ENCODE measurements around the gene IFNK.

Gene IFNK

GRCh38 chr9:27539479-27540441 is 15.7 kb downstream of the IFNK start:
- DNase-seq, result no peak

GRCh38 chr9:27540502-27540901 is 16.4 kb downstream of the IFNK start:
- DNase-seq, result no peak

- DNase-seq, result no peak
These were observed 17.6 kb downstream of the IFNK start for GRCh38 chr9:27541740-27542139.

GRCh38 chr9:27542508-27542907 is 18.4 kb downstream of the IFNK start:
- no peak for DNase-seq

GRCh38 chr9:27545471-27545870 is 21.4 kb downstream of the IFNK start:
- no peak for DNase-seq

- DNase-seq, result no peak
These were observed 24.1 kb downstream of the IFNK start for GRCh38 chr9:27548055-27548741.

- DNase-seq, result no peak
These were observed 25.2 kb downstream of the IFNK start for GRCh38 chr9:27549196-27549755.

GRCh38 chr9:27554712-27555111 is 30.6 kb downstream of the IFNK start:
- no peak for DNase-seq

- no peak for DNase-seq
These were observed 32.4 kb downstream of the IFNK start for GRCh38 chr9:27556470-27556869.

GRCh38 chr9:27558307-27558706 is 34.2 kb downstream of the IFNK start:
- no peak for DNase-seq

GRCh38 chr9:27560457-27560856 is 36.4 kb downstream of the IFNK start:
- DNase-seq, result no peak

GRCh38 chr9:27561685-27562084 is 37.6 kb downstream of the IFNK start:
- no peak for DNase-seq

- DNase-seq, result no peak
These were observed 39.8 kb downstream of the IFNK start for GRCh38 chr9:27563738-27564430.

- DNase-seq, result no peak
These were observed 40.6 kb downstream of the IFNK start for GRCh38 chr9:27564670-27565069.

GRCh38 chr9:27565696-27566095 is 41.6 kb downstream of the IFNK start:
- DNase-seq, result no peak

GRCh38 chr9:27566118-27566517 is 42.0 kb downstream of the IFNK start:
- DNase-seq, result no peak

GRCh38 chr9:27569406-27569805 is 45.3 kb downstream of the IFNK start:
- no peak for DNase-seq

GRCh38 chr9:27571011-27571410 is 46.9 kb downstream of the IFNK start:
- no peak for DNase-seq

- no peak for DNase-seq
These were observed 48.0 kb downstream of the IFNK start for GRCh38 chr9:27572061-27572460.

GRCh38 chr9:27572566-27572917 is 48.5 kb downstream of the IFNK start:
- DNase-seq, result no peak

- DNase-seq, result no peak
These were observed 49.0 kb downstream of the IFNK start, which contains the start of gene C9orf72 for GRCh38 chr9:27572918-27573633. Gene C9orf72, minus strand, starts transcription at chr9:27573481. Its CDS starts 6,361 bp downstream, at chr9:27567120.
